NCI-H1694 (cell line): ENCODE measurements around the gene HGFAC.

Experiments
- DNase-seq: peaks from one replicate; lab custom pipeline; 2025; lab: John Stamatoyannopoulos, UW

Gene HGFAC

GRCh38 chr4:3426465-3427133, 15.2 kb upstream of the HGFAC start:
- DNase-seq: no peak

GRCh38 chr4:3427134-3427476, 14.7 kb upstream of the HGFAC start:
- DNase-seq: no peak

- DNase-seq: no peak
Measured at GRCh38 chr4:3427706-3428446, 13.9 kb upstream of the HGFAC start.

- no peak for DNase-seq
Measured at GRCh38 chr4:3429651-3430050, 12.1 kb upstream of the HGFAC start.

GRCh38 chr4:3430524-3430923, 11.2 kb upstream of the HGFAC start:
- no peak for DNase-seq

- DNase-seq: no peak
Measured at GRCh38 chr4:3431446-3431993, 10.2 kb upstream of the HGFAC start.

- DNase-seq: no peak
Measured at GRCh38 chr4:3432381-3432790, 9.4 kb upstream of the HGFAC start.

- no peak for DNase-seq
Measured at GRCh38 chr4:3433138-3433869, 8.5 kb upstream of the HGFAC start.

- DNase-seq: no peak
Measured at GRCh38 chr4:3434881-3435685, 6.7 kb upstream of the HGFAC start.

- DNase-seq: no peak
Measured at GRCh38 chr4:3435686-3435956, 6.1 kb upstream of the HGFAC start.

GRCh38 chr4:3436048-3436797, 5.5 kb upstream of the HGFAC start:
- no peak for DNase-seq

GRCh38 chr4:3436798-3437581, 4.8 kb upstream of the HGFAC start:
- DNase-seq: peak; percentile 37

- no peak for DNase-seq
Measured at GRCh38 chr4:3437582-3437936, 4.2 kb upstream of the HGFAC start.

GRCh38 chr4:3437998-3438846, 3.5 kb upstream of the HGFAC start:
- no peak for DNase-seq

GRCh38 chr4:3438847-3439180, 3.0 kb upstream of the HGFAC start:
- DNase-seq: no peak

- no peak for DNase-seq
Measured at GRCh38 chr4:3439391-3439790, 2.4 kb upstream of the HGFAC start.

- no peak for DNase-seq
Measured at GRCh38 chr4:3440011-3440410, 1.8 kb upstream of the HGFAC start.

GRCh38 chr4:3440979-3441500, 728 bp upstream of the HGFAC start:
- DNase-seq: no peak

- DNase-seq: no peak
Measured at GRCh38 chr4:3442460-3442958, 741 bp downstream of the HGFAC start.
